Stomach smooth muscle (tissue), 2 donors: ENCODE results near the gene OLA1.

Experiments used
- H3K27ac ChIP-seq: one replicate; pipeline ENCODE4 v1.7.0; 2013; ENCODE audit warnings: mild to moderate bottlenecking, low read length, inconsistent platforms
- H3K27me3 ChIP-seq, 2 donors: one replicate each; pipeline ENCODE4 v1.7.0; 2013; ENCODE audit warnings: low read length in 2 of 2; ENCODE audit not compliant: insufficient read depth in 2 of 2, control insufficient read depth in 1 of 2
- H3K36me3 ChIP-seq, 2 donors: one replicate each; pipeline ENCODE4 v1.7.0; 2013; ENCODE audit warnings: low read length in 2 of 2; ENCODE audit not compliant: control insufficient read depth in 2 of 2, insufficient read depth in 2 of 2
- H3K4me1 ChIP-seq: one replicate; pipeline ENCODE4 v1.7.0; 2013; ENCODE audit warnings: low read length; ENCODE audit not compliant: control insufficient read depth, insufficient read depth
- H3K4me3 ChIP-seq, 2 donors: one replicate each; pipeline ENCODE4 v1.7.0; 2013; ENCODE audit warnings: low read length in 2 of 2
- H3K9ac ChIP-seq, 2 donors: one replicate each; pipeline ENCODE4 v1.7.0; 2013; ENCODE audit warnings: low read length in 2 of 2, mild to moderate bottlenecking in 1 of 2
- H3K9me3 ChIP-seq, 2 donors: one replicate each; pipeline ENCODE4 v1.7.0; 2013; ENCODE audit warnings: low read length in 2 of 2; ENCODE audit not compliant: control insufficient read depth in 2 of 2
- donor health status: healthy.
- donor health status: Pancreatic carcinoma.

Gene OLA1

DNA sequence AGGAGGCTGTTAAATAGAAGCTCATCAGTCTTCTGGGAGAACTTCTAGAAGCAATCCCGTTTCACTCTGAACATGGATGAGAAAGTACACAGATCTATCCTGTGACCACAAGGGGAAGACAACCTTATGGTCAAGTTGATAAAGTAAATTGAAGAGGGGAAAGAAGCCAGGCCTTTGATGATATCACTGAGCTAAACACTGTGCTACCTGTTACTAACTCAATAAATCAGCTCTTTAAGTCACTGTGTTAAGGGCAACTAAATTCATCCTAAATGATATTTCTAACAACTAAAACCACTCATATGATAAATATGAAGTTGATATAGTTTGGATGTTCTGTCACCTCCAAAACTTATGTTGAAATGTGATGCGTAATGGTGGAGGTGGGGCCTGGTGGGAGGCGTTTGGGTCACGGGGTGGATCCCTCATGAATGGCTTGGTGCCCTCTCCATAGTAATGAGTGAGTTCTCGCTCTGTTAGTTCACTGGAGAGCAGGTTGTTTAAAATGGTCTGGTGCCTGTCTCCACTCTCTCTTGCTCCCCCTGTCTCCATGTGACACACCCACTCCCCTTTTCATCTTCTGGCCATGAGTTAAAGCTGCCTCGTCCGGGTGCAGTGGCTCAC, 23.6 kb downstream of the OLA1 start:
- H3K27ac ChIP-seq = no peak overlapping the region
- no peaks in the 10 kb centered on the region for H3K27me3 ChIP-seq
- H3K9me3 ChIP-seq = no peaks in the 10 kb centered on the region
- no peak overlapping the region for H3K4me3 ChIP-seq
- H3K36me3 ChIP-seq = peaks cover 0 to 6% of the 10 kb centered on the region in 2 donors
- H3K9ac ChIP-seq = no peak overlapping the region
- H3K4me1 ChIP-seq = no peaks in the 10 kb centered on the region

DNA sequence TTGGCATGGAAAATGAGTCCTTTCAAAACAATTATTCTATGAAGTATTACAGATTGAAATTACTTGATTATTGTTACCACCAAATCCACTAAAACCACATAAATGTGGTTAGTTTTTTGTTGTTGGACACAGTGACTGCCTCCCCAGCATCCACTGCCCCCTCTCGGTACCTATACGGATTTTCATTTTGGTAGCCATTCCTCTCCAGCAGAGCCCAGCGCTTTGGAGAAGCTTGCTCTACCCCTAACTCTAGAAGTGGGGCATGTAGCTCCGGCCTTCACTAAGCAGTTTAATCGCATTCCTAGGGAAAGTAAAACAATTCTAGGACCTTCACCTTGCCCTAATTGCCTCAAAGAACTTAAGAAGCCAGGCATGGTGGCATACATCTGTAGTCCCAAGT, 24.2 kb downstream of the OLA1 start:
- no peaks in the 10 kb centered on the region for H3K4me1 ChIP-seq
- no peak overlapping the region for H3K4me3 ChIP-seq
- no peak overlapping the region for H3K27ac ChIP-seq
- no peak overlapping the region for H3K9ac ChIP-seq
- H3K36me3 ChIP-seq = peaks cover 0 to 6% of the 10 kb centered on the region in 2 donors
- H3K9me3 ChIP-seq = no peaks in the 10 kb centered on the region
- H3K27me3 ChIP-seq = no peaks in the 10 kb centered on the region

DNA sequence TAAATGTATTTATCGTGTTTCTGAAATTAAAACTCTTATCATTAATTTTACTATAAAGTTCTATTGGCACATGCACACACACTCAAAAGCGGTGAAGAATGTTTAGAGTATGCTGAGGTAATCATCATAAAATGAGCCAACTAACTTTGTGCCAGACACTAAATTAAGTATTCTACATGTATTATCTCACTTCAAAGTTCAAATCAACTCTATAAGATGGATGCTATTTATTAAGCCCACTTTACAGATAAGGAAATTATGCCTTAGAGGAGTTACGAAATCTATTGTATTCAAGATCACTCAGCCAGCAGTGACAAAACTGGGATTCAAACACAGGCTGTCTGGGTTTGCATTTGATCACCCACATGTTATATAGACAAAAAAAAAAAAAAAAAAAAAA, 24.9 kb downstream of the OLA1 start:
- Histone ChIP-seq H3K4me1 (no peaks in the 10 kb centered on the region), H3K36me3 (peaks cover 0 to 6% of the 10 kb centered on the region in 2 donors), H3K9ac (no peak overlapping the region), H3K27me3 (no peaks in the 10 kb centered on the region), H3K4me3 (no peak overlapping the region), H3K27ac (no peak overlapping the region), H3K9me3 (no peaks in the 10 kb centered on the region)

DNA sequence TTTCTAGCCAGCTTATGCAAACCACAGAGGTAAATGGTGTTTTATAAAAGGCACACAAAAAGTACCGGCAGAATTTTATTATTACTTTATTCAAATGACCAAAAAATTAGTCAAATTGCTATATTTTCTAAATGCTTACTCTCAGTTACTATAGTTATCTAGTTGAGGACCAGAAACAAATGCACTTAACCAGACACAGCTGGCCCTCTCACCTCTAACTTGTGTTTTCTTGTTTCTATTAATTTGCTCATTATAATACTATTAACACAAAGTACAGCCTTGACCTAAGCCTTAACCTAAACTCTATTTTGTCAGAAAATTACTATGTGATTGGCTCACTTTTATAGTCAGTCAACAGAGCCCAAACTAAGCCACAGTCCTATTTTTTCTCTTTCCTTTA, 26.2 kb downstream of the OLA1 start:
- H3K27me3 ChIP-seq = no peaks in the 10 kb centered on the region
- H3K27ac ChIP-seq = no peak overlapping the region
- H3K36me3 ChIP-seq = peaks cover 0 to 6% of the 10 kb centered on the region in 2 donors
- no peaks in the 10 kb centered on the region for H3K9me3 ChIP-seq
- no peak overlapping the region for H3K9ac ChIP-seq
- H3K4me1 ChIP-seq = no peaks in the 10 kb centered on the region
- H3K4me3 ChIP-seq = no peak overlapping the region

DNA sequence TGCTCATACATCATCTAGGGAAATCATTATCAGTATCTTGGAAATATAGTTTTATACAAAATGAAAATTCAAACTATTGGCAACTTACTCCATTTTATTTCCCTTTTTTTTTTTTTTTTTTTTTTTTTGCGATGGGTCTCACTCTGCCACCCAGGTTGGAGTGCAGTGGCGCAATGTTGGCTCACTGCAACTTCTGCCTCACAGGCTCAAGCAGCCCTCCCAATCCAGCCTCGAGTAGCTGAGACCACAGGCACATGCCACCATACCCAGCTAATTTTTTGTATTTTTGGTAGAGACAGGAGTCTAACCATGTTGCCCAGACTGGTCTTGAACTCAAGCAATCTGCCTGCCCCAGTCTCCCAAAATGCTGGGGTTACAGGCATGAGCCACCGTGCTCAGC, 29.0 kb downstream of the OLA1 start:
- Histone ChIP-seq H3K4me3 (no peak overlapping the region), H3K9ac (no peak overlapping the region), H3K27ac (no peak overlapping the region), H3K27me3 (no peaks in the 10 kb centered on the region), H3K4me1 (no peaks in the 10 kb centered on the region), H3K36me3 (peaks cover 0 to 6% of the 10 kb centered on the region in 2 donors), H3K9me3 (no peaks in the 10 kb centered on the region)

DNA sequence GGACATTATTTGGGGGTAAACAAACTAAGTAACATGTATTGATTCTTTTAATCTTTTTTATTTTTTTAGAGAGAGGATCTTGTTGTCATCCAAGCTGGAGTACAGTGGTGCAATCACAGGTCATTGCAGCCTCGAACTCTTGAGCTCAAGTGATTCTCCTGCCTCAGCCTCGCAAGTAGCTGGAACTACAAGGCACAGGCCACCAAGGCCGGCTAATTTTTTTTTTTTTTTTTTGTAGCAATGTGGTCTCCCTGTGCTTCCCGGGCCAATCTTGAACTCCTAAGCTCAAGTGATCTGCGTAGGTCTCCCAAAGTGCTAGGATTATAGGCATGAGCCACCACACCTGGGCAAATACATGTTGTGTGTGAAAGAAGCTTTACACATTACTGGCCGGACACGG, 29.6 kb downstream of the OLA1 start:
- H3K36me3 ChIP-seq = peaks cover 0 to 6% of the 10 kb centered on the region in 2 donors
- H3K9me3 ChIP-seq = no peaks in the 10 kb centered on the region
- H3K4me3 ChIP-seq = no peak overlapping the region
- no peak overlapping the region for H3K27ac ChIP-seq
- no peaks in the 10 kb centered on the region for H3K27me3 ChIP-seq
- H3K4me1 ChIP-seq = no peaks in the 10 kb centered on the region
- no peak overlapping the region for H3K9ac ChIP-seq

DNA sequence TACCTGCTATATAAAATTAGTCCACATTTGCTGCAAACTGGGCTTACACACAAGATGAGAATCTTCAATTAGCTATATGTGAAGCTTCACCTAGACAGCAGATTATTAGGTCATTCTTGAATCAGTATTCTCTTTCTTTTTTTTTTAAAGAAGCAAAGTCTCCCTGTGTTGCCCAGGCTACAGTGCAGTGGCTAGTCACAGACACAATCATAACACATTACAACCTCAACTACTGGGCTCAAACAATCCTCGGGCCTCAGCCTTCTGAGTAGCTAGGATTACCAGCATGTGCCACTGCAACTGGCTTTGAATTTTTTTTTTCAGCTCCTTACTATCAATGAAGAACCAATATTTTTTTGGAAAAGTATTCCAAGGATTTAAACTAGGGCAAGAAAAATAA, 30.5 kb downstream of the OLA1 start:
- H3K27me3 ChIP-seq = no peaks in the 10 kb centered on the region
- H3K9ac ChIP-seq = no peak overlapping the region
- H3K36me3 ChIP-seq = peaks cover 0 to 4% of the 10 kb centered on the region in 2 donors
- no peak overlapping the region for H3K4me3 ChIP-seq
- H3K9me3 ChIP-seq = no peaks in the 10 kb centered on the region
- H3K27ac ChIP-seq = no peak overlapping the region
- H3K4me1 ChIP-seq = no peaks in the 10 kb centered on the region

DNA sequence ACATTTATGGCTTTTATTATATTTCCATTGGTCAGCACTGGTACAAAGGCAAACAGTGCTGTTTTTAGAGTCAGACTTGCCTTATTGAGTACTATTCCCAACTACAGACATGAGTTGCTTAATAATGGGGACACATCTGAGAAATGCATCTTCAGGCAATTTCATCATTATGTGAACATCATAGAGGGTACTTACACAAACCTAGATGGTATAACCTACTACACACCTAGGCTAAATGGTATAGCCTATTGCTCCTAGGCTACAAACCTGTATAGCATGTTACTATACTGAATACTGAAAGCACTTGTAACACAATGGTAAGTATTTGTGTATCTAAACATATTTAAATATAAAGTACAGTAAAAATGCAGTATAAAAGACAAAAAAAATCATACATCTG, 36.4 kb downstream of the OLA1 start:
- Histone ChIP-seq H3K27me3 (no peaks in the 10 kb centered on the region), H3K27ac (no peak overlapping the region), H3K36me3 (no peaks in the 10 kb centered on the region), H3K4me3 (no peak overlapping the region), H3K9me3 (no peaks in the 10 kb centered on the region), H3K9ac (no peak overlapping the region), H3K4me1 (no peaks in the 10 kb centered on the region)

DNA sequence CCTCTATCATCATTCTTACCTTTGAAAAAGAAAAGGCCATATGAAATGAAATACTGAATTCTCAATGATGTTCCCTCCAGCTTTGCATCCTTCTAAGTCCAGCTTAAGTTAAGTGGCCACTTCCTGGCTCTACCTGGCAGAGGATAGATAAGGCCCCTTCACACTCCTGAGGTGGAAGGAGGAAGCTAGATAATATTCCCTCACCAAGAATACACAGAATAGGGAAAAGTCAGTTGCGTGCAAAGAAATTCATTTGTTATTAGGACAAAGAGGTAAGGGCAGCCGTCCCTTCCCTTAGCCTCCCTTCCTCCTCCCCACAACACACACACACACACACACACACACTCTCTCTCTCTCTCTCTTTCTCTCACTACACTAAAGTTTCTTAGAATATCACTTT, 37.5 kb downstream of the OLA1 start:
- no peak overlapping the region for H3K4me3 ChIP-seq
- no peaks in the 10 kb centered on the region for H3K9me3 ChIP-seq
- no peaks in the 10 kb centered on the region for H3K36me3 ChIP-seq
- no peaks in the 10 kb centered on the region for H3K4me1 ChIP-seq
- no peak overlapping the region for H3K9ac ChIP-seq
- no peak overlapping the region for H3K27ac ChIP-seq
- H3K27me3 ChIP-seq = no peaks in the 10 kb centered on the region

DNA sequence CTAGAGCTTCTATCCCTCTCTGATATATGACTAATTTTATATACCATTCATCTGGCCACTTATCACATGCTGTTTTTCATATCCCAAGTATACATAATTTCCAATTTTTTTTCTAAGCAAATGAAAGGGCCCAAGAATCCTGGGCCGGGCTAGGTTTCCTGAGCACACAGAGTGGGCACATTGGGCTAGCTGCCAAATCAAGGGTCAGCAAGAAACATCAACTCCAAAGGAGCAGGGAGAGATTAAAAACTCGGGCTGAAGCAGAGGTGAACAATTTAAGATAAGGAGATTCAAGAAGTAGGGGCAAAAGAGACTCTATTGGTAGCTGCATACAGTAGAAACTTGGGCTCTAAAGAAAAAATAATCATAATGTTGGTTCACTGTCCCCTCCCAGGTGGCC, 39.0 kb downstream of the OLA1 start:
- H3K36me3 ChIP-seq = no peaks in the 10 kb centered on the region
- no peak overlapping the region for H3K4me3 ChIP-seq
- H3K27me3 ChIP-seq = no peaks in the 10 kb centered on the region
- no peak overlapping the region for H3K9ac ChIP-seq
- no peaks in the 10 kb centered on the region for H3K4me1 ChIP-seq
- no peaks in the 10 kb centered on the region for H3K9me3 ChIP-seq
- H3K27ac ChIP-seq = no peak overlapping the region

DNA sequence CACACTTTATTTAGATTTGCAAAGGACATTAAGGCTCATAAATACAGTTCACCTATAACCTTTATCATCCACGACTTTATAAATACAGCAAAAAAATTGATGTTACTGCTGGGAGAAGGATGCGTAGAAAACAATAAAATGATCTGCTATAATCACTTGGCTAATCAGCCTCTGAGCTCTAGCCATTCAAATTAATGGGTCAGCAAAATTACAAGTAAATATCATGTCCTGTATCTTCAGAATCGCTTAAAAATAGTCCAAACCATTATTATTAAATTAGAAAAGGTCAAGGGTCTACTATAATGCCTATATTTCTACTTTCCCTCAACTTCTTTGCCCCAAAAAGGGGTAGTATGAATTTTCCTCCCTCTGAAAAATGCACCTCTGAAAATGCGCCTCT, 40.3 kb downstream of the OLA1 start:
- Histone ChIP-seq H3K27me3 (no peaks in the 10 kb centered on the region), H3K27ac (no peak overlapping the region), H3K9ac (no peak overlapping the region), H3K9me3 (no peaks in the 10 kb centered on the region), H3K4me3 (no peak overlapping the region), H3K4me1 (no peaks in the 10 kb centered on the region), H3K36me3 (no peaks in the 10 kb centered on the region)
